NCI-H82 treated with DMSO at 0.1 percent for 48 hours (cell line): ENCODE results near the gene F3.

Source experiments
- DNase-seq: peaks from one replicate; lab custom pipeline; 2025; ENCODE audit not compliant: unreplicated experiment; lab: John Stamatoyannopoulos, UW

Gene F3

GRCh38 chr1:94528826-94529225 lies 12.7 kb downstream of the F3 start:
- no peak for DNase-seq

DNA sequence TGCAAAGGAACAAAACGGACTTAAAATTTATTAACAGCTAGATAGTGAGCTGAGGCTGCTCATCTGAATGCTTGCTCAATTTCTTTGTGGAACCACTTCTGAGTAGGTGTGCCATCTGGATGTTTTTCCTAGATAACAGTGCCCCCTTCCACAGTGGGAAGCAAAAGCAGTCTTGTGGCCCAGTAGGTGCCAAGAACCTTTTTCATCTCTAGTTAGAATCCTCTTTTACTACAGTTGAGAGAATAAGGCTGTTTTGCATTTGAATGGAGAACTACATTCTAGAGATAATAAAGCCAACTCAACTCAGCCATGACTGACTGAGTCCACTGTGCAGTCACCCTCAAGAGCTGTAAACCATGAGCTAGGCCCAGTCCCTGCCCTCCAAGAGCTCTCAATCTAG lies 13.3 kb downstream of the F3 start:
- no peak for DNase-seq

- no peak for DNase-seq
Measured at GRCh38 chr1:94527447-94528031, 14.0 kb downstream of the F3 start.

DNA sequence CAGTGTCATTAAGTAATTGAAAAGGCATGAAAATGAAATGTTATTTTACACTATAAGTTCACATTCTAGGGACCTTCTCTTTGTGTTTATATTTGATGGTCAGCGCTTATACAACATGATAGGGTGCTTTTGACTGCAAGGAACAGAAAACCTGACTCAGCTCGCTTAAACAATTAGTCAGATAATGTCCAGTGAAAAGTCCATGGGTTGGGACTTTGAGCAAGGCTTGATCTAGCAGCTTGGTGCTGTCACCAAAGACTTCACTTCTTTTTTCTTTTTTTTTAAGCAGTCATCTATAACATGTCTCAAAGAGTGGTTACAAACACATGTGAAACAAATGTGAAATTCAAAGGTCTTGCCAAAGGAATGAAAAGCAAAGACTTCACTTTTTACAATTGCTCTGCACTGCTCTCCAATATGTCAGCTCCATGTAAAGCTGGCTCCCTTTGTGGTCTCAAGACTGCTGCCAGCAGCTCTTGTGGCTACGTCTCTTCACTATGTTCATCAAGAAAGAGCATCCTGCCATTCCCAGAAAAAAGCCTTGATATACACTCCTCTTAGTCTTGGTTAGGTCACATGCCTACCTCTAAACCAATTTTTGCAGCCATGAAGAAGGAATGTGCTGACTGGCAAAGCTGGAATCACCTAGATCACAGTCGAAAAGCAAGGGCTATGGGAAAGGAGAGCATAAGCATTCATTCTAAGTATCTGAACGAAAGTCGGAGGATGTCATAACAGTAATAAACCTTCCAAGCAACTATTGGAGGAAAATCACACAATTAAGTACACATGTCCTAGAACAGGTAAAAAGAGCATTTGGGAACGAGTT lies 15.2 kb downstream of the F3 start:
- no peak for DNase-seq

- no peak for DNase-seq
Measured at GRCh38 chr1:94524531-94524930, 17.0 kb downstream of the F3 start.

DNA sequence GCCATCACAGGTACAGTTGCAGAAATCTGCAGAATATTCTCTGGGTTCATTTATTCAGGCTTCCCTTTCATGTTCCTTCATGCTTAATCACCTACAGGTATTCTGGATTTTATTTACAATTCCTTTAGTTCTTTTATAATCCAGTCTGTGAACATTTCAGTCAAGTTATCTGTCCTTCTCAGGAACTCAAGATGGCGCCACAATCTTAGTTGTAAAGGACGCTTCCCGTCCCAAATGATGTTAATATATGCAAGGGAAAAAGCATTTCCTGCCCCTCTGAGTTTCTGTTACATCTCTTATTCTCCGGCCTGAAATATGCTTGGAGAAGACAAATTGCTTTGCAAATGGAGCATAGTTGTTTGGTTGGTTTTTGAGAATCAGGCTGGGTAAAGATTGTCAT lies 19.3 kb downstream of the F3 start:
- DNase-seq = no peak

DNA sequence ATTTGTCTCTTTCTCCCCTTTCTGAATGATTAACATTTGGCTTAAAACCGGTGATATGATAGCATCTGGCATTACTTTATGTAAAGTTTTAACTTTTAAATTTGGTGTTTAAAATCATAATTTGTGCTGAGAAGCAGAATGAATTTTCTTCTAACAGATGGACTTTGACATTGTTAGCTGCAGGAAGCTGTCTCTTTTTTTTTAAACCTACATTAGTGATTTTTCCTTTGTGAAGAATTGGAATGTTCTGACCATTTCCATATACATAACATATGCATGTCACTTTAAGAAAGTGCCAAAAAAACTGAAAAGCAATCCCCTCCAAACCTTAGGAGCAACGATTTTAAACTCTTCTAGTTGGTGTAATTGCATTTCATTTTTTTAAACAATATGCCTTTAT lies 22.2 kb downstream of the F3 start:
- no peak for DNase-seq

- DNase-seq = no peak
Measured at GRCh38 chr1:94515296-94515947, 26.1 kb downstream of the F3 start.

DNA sequence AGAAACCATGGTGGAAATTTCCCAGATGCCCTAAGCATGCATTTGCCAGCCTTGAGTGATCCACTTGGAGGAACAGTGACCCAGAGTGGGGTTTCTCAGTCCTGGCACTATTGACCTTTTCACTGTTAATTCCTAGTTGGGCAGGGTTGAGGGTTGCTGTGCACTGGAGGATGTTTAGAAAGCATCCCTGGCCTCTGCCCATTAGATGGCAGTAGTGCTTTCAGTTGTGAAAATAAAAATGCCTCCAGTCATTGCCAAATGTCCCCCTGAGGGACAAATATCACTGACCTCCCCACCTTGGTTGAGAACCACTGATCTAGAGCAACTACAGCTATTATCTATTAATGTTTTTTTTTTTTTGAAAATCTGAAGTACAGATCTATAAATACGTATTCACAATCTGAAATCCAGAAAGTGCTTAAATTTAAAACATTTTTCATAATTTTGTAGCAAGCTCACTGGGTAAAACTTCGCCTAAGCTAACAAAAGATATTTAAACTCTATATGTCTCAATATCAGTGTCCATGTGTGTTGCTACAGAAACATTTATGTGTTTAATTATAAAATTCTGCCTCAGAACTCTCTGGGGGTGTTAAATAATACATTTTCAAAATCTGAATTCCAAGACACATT lies 27.3 kb downstream of the F3 start:
- DNase-seq = peak; percentile 14

GRCh38 chr1:94512816-94513215 lies 28.7 kb downstream of the F3 start:
- DNase-seq = no peak

DNA sequence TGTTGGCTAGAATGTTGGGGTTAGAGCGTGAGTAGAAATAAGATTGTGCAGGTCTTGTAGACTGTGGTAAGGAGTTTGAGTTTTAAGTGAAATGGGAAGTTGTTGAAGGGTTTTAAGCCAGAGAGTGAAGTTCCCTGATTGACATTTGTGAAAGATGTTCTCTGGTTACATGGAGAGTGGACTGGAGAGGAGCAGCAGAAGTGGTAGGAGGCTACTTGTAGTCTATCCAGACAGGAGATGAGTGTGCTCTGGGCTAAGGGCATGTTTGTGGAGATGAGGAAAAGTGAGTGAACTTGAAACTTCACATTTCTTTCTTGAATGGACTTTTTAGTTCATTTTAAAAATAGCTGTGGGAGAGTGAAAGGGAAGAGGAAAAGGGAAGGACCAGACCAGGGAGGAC lies 37.0 kb downstream of the F3 start:
- no peak for DNase-seq

GRCh38 chr1:94503153-94503552 lies 38.4 kb downstream of the F3 start:
- no peak for DNase-seq

GRCh38 chr1:94501935-94502334 lies 39.6 kb downstream of the F3 start:
- no peak for DNase-seq

- no peak for DNase-seq
Measured at GRCh38 chr1:94501426-94501825, 40.1 kb downstream of the F3 start.

DNA sequence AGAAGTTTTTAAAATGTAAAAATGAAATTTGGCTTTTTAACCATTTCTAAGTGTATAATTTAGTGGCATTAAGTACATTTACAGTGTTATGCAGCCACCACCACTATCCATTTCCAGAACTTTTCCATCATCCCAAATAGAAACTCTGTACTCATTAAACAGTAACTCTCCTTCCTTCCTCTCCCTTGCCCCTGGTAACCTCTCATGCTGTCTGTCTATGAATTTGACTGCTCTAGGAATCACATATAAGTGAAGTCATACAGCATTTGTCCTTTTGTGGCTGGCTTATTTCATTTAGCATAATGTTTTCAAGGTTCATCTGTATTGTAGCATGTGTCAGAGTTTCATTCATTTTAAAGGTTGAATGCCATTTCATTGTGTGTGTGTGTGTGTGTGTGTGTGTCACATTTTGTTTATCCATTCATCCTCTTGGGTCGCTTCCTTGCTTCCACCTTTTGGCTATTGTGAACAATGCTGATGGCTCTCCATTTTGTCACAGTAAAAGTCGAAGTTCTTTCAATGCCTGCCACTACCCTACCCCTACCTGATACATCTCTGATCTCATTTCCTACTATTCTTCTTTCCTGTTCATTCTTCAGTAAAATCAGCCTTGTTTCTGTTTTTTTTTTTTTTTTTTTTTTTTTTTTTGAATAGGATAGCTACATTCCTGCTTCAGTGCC lies 45.3 kb downstream of the F3 start:
- DNase-seq = no peak

GRCh38 chr1:94490556-94490955 lies 51.0 kb downstream of the F3 start:
- no peak for DNase-seq

DNA sequence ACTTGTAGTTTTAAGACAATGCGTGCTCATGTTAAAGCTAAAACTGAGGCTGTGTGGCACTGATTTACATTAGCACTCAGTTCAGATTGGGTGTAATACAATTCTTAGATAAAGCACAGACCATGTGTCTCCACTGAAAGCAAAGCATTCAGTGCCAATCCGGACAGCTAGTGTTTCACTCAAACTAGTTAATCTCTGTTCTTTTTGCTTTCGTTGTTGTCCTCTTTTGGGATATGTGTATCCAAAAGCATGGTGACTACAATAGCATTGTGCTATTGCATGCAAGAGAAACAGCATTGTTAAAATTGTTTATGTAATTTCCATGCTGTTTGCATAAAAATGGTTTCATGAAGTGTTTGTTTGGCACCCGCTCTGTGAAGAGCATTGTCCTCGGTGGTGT lies 54.6 kb downstream of the F3 start:
- no peak for DNase-seq

DNA sequence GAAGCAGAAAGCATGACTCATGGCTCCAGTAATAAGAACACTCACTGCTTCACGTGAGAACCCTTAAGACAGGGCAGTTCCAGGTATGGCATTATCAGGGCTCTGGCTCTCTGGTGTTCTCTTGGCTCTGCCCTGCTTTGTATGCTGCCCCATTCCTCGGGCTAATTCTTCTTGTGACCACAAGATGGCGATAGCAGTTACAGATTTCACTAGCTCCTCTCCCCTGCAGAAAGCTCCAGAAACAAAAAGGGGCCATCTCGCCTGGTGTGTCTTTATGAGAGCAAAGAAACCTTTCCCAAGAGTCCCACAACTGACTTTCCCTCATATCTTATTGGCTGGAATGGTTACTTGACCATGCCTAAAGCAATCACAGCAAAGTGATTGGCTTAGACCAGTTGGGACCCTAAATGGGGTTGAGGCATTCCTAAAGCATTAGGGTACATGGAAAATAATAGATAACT lies 60.1 kb downstream of the F3 start:
- peak; percentile 56 for DNase-seq

DNA sequence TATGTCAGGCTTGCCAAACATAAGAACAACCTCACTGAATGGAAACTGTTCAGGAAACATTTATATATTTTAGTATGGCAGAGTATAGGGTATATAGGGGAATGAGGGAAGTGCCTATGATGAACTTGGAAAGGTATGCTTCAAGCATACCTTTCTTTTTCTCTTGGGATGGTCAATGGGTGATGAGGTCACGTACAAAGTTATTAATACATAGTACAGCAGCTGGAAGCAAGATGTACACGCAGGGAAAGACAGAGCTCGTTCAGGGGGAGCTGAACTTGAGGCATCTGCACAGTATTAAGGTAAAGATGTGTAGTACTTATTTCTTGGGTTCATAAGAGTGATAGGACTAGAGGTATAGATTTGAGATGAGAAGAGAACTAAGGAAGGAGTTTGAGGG lies 61.9 kb downstream of the F3 start:
- DNase-seq = no peak
